Activated naive CD4-positive, alpha-beta T cell treated with anti-CD3 and anti-CD28 coated beads, Interleukin-2, amount 50 U/mL, for 24 hours (primary cell): ENCODE results near the gene HELZ2.
"Not testable (repeated sequence)": the region's sequence is repeated elsewhere in the genome, so short reads cannot be mapped to it uniquely, and the experiment has no call there.

Experiments used
- H3K27ac Mint-ChIP-seq: one replicate; pipeline ENCODE4 v1.8.0; 2021; ENCODE audit warnings: mild to moderate bottlenecking, mixed read lengths
- H3K27me3 Mint-ChIP-seq: one replicate; pipeline ENCODE4 v1.8.0; 2021; ENCODE audit warnings: mixed read lengths
- H3K36me3 Mint-ChIP-seq: one replicate; pipeline ENCODE4 v1.8.0; 2021; ENCODE audit warnings: mixed read lengths
- H3K4me1 Mint-ChIP-seq: one replicate; pipeline ENCODE4 v1.8.0; 2021; ENCODE audit warnings: mixed read lengths
- H3K4me3 Mint-ChIP-seq: one replicate; pipeline ENCODE4 v1.8.0; 2021; ENCODE audit warnings: mild to moderate bottlenecking, mixed read lengths
- H3K9me3 Mint-ChIP-seq: one replicate; pipeline ENCODE4 v1.8.0; 2021; ENCODE audit warnings: mixed read lengths

The HELZ2 gene

DNA sequence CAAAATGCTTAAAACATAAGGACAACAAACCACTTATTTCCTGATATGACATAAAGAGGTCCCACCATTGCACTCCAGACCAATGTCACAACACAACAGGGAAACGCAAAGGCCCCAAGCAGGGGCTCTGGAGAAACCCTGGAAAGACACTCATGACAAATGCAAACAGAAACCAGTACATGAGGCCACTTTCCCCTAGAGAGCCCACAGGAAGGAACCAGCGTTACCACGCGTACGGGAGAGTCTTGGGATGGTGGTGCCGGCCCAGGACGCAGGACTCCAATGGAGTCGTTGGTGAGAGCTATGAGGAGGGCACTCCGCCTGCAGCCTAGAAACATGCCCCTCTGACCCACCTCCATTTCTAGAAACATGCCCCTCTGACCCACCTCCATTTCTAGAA lies 32.6 kb upstream of the HELZ2 start:
- peaks cover 6% of the 10 kb centered on the region for H3K36me3 Mint-ChIP-seq
- H3K4me1 Mint-ChIP-seq: peaks cover 8% of the 10 kb centered on the region

DNA sequence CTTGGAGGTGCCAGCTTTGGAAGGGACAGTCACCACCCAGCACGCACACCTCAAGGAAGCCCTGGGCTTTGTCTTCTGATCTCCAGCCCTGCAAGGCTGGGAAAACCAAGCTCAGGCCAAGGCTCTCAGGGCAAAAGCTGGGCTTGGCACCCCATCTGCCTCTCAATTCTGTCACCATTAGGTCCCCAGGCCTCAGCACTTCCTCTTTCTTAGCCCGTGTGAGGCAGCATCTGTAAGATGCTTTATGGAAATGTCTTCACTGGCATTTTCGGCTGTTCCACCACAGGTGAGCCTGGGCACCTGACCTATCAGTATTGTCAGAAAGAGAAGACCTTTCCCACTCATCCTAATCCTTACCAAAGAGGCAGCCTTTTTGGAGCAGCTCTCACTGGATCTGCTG lies 28.3 kb upstream of the HELZ2 start:
- no peak overlapping the region for H3K4me3 Mint-ChIP-seq
- H3K27me3 Mint-ChIP-seq: no peaks in the 10 kb centered on the region
- H3K4me1 Mint-ChIP-seq: peaks cover 8% of the 10 kb centered on the region
- peaks cover 10% of the 10 kb centered on the region for H3K36me3 Mint-ChIP-seq
- H3K27ac Mint-ChIP-seq: no peak overlapping the region
- no peaks in the 10 kb centered on the region for H3K9me3 Mint-ChIP-seq

More for the DNA sequence above, 32.6 kb upstream of the HELZ2 start:
- H3K9me3 Mint-ChIP-seq: no peaks in the 10 kb centered on the region
- no peak overlapping the region for H3K4me3 Mint-ChIP-seq
- H3K27ac Mint-ChIP-seq: no peak overlapping the region
- H3K27me3 Mint-ChIP-seq: no peaks in the 10 kb centered on the region

DNA sequence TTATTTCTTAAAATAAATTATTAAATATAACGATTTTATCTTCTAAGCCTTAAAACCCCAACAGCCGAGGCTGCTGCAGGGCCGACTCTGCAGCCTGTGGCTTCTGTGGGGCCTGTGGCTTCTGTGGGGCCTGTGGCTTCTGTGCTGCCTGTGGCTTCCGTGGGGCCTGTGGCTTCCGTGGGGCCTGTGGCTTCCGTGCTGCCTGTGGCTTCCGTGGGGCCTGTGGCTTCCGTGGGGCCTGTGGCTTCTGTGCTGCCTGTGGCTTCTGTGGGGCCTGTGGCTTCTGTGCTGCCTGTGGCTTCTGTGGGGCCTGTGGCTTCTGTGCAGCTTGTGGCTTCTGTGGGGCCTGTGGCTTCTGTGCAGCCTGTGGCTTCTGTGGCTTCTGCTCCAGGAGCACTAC lies 27.6 kb upstream of the HELZ2 start:
- H3K9me3 Mint-ChIP-seq, H3K4me3 Mint-ChIP-seq, H3K27me3 Mint-ChIP-seq, H3K4me1 Mint-ChIP-seq, H3K36me3 Mint-ChIP-seq: not testable (repeated sequence)
- peak overlapping the region; percentile 30 for H3K27ac Mint-ChIP-seq

DNA sequence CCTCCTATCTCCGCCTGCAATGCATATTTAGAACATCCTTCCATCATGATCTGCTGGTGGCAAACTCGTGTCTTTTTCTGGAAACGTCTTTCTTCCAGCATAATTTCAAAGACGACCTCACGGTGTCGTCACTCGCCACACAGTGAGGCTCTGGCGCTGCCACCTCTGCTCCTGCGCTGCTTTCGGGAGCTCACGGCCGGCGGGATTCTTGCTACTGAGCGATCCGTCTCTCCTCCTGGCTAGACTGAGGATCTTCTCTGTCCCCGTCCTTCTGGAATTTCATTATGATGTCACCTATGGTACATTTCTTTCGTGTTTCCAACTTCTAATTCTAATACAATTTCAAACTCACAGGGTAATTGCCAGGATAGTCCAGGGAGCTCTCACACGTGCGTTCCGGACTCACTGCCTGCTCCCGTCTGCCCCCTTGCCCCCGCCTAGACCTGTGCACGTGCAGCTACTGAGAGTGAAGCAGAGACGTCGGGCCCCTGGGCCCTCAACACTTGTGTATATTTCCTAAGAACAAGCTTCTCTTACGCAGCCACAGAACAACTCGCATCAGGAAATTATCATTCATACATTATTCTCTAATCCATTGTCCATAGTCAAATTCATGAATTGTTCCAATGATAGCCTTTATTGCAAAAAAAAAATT lies 25.5 kb upstream of the HELZ2 start:
- no peak overlapping the region for H3K4me3 Mint-ChIP-seq
- H3K36me3 Mint-ChIP-seq: peaks cover 12% of the 10 kb centered on the region
- no peaks in the 10 kb centered on the region for H3K9me3 Mint-ChIP-seq
- peaks cover 8% of the 10 kb centered on the region for H3K4me1 Mint-ChIP-seq
- H3K27ac Mint-ChIP-seq: no peak overlapping the region
- H3K27me3 Mint-ChIP-seq: no peaks in the 10 kb centered on the region

DNA sequence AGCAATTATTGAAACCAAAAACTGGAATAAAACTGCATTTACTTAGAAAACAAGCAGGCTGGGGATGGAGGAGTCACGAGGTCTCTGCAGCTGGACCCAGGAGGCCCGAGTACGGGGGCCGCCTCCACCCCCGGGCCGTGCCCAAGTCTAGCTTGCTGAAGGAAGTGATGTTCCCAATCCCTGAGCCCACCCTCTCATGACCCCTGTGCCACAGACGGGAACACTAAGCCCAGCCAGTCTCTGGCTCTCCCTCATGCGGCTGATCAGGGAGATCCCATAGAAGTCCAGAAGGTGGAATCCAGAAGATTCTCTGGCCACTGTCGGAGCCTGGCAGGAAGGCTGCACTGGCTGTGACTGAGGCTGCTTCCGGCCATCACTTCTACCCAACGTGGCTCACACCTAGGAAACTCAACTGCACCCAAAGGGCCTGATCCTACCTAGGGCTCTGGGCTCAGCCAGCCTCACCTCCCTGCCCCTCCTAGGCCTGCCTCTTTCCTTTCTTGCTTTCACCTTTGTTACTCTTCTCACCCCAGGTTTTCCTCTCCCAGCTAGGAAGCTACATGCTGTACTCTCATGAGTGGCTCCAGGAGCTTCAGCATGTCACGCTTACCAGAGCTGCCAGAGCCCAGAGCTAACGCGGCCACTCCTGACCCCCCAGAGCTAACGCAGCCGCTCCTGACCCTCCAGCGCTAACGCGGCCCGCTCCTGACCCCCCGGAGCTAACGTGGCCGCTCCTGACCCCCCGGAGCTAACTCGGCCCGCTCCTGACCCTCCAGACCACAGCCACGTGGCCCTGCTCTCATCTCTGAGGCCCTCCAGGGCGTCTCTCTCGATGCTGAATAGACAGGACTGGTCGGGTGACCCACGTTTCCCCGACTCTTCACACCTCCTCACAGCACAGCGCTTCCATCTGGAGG lies 24.7 kb upstream of the HELZ2 start:
- peaks cover 8% of the 10 kb centered on the region for H3K4me1 Mint-ChIP-seq
- no peaks in the 10 kb centered on the region for H3K9me3 Mint-ChIP-seq
- H3K27me3 Mint-ChIP-seq: no peaks in the 10 kb centered on the region
- H3K36me3 Mint-ChIP-seq: peaks cover 12% of the 10 kb centered on the region
- no peak overlapping the region for H3K27ac Mint-ChIP-seq
- no peak overlapping the region for H3K4me3 Mint-ChIP-seq

DNA sequence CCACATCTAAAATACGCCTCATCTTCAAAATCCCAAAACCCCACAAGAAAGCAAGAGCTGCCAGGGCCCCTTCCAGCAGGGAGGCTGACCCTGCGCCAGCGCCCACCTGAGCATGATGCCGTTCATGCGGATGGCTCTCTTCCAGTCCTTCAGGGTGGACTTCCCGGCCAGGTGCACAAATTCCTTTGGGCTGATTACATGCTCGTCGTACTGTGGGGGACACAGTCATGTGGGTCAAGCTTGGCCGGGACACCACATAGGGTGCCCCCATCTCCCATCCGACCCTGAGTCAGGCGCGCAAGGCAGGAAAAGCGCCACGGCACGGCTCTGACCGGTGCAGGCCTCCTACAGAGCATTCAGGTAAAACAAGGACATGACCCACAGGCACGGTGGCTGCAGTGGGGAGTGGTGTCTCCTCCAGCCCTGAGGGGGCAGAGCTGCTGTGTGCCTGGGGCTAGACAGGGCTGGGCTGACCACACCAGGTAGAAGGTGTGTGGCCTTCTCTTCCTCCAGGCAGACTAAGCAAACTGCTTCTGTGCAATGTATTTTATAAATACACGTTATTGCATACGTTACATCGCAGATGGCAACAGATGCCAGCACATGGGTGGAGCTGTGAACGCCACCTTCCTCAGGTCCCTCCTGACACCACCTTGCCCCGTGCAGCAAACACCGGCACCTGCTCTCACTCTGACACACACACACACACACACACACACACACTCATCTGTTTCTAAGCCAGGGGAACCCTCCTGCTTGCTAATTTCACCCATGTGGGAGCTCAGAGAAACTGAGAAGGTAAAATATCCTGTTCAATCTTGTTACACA lies 23.8 kb upstream of the HELZ2 start:
- no peak overlapping the region for H3K27ac Mint-ChIP-seq
- no peaks in the 10 kb centered on the region for H3K27me3 Mint-ChIP-seq
- no peaks in the 10 kb centered on the region for H3K9me3 Mint-ChIP-seq
- H3K36me3 Mint-ChIP-seq: peaks cover 16% of the 10 kb centered on the region
- no peak overlapping the region for H3K4me3 Mint-ChIP-seq
- H3K4me1 Mint-ChIP-seq: peaks cover 5% of the 10 kb centered on the region

DNA sequence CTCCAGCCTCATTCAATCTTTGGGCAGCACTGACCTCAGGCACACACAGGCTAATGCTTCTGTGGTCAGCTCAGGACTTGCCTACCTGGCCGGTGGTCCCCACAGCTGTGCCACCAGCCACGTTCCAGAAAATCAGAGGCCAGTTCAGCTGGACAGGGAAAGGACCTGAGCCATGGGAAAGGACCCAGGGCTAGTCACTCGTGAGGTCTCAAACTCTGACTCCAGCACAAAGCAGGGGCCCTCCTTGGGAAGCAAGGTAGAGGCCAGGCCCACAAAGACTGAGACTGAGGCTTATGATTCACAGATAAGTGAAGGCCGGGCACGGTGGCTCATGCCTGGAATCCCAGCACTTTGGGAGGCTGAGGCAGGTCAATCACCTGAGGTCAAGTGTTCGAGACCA lies 22.4 kb upstream of the HELZ2 start:
- no peaks in the 10 kb centered on the region for H3K27me3 Mint-ChIP-seq
- no peaks in the 10 kb centered on the region for H3K4me1 Mint-ChIP-seq
- no peak overlapping the region for H3K4me3 Mint-ChIP-seq
- H3K9me3 Mint-ChIP-seq: no peaks in the 10 kb centered on the region
- H3K27ac Mint-ChIP-seq: no peak overlapping the region
- H3K36me3 Mint-ChIP-seq: peaks cover 12% of the 10 kb centered on the region

DNA sequence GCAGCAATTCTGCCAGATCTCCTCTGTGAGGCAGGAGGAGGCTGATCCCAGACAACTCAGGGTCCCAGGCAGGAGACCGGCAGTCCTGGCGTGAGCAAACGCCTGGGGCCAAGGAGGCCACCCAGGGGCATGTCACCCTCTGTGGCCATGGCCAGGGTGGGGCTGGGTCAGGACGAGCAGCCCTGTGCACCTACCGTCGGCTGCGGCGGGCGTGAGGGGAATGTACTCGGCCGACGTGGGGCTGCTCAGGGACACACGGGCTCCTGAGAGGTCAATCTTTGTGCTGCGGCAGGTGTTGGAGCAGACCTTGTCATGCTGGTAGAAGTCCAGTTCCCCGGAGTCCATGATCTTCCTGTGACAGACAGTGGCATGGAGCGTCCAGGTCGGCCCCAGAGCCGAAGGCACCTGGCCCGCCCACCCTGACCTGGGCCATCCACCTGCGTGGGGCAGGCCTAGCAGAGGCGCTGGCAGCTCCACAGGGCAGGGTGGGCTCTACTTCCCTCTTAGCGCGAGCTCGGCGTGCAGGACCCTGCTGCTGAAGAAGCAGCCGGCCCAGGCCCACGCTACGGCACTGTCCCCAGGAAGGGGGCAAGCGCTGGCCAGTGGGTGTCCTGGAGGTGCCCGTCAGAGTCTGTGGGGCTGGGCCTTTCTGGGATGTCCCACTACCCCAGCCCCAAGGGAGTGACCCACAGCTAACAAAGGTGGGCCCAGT lies 21.5 kb upstream of the HELZ2 start:
- H3K27me3 Mint-ChIP-seq: no peaks in the 10 kb centered on the region
- H3K36me3 Mint-ChIP-seq: peaks cover 14% of the 10 kb centered on the region
- no peak overlapping the region for H3K27ac Mint-ChIP-seq
- H3K4me1 Mint-ChIP-seq: no peaks in the 10 kb centered on the region
- H3K4me3 Mint-ChIP-seq: no peak overlapping the region
- H3K9me3 Mint-ChIP-seq: no peaks in the 10 kb centered on the region

DNA sequence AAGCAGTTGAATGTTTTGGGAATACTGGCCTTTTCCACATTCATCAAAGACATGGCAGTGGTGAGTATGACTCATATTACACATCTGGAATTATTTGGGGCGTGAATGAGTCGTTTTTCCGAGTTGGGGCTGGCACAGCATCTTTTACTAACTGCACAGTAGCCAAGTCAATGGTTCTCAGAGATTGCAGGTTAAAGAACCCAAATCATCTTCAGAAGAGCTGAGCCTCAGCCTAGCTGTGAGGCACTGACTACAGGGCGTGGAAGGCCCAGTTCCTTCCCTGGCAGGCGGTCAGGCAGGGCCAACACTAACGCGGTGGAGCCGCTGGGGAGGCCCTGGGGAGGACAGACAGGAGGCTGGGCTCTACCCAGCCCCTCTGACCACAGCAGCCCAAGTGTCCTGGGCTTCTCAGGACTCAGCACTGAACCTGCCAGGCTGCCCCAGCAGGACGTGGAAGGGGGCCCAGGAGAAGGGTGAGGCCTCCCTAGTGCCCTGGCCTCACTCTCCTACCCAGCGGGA lies 20.1 kb upstream of the HELZ2 start:
- Mint-ChIP-seq H3K27ac (no peak overlapping the region), H3K9me3 (no peaks in the 10 kb centered on the region), H3K4me3 (no peak overlapping the region), H3K4me1 (no peaks in the 10 kb centered on the region), H3K27me3 (no peaks in the 10 kb centered on the region), H3K36me3 (peaks cover 13% of the 10 kb centered on the region)

DNA sequence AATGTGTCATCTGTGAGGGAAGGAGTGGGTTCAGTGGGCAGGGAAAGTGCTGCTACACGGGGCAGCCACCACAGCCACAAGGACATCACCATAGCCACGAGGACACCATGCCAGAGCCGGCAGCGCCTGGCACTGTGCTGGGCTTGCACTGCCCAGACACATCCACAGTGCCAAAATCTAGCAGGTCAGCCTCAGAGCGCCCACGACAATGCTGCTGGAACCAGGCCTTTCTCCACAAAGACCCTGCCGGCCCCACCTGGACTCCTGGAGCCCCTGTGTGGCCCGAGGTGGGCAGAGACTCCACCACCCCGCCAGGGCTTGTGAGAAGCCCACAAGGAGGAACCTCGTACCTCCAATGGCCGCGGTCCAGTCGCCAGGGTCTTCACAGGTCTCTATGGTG lies 18.6 kb upstream of the HELZ2 start:
- no peaks in the 10 kb centered on the region for H3K27me3 Mint-ChIP-seq
- peaks cover 9% of the 10 kb centered on the region for H3K4me1 Mint-ChIP-seq
- no peaks in the 10 kb centered on the region for H3K9me3 Mint-ChIP-seq
- peaks cover 14% of the 10 kb centered on the region for H3K36me3 Mint-ChIP-seq
- no peak overlapping the region for H3K27ac Mint-ChIP-seq
- no peak overlapping the region for H3K4me3 Mint-ChIP-seq

DNA sequence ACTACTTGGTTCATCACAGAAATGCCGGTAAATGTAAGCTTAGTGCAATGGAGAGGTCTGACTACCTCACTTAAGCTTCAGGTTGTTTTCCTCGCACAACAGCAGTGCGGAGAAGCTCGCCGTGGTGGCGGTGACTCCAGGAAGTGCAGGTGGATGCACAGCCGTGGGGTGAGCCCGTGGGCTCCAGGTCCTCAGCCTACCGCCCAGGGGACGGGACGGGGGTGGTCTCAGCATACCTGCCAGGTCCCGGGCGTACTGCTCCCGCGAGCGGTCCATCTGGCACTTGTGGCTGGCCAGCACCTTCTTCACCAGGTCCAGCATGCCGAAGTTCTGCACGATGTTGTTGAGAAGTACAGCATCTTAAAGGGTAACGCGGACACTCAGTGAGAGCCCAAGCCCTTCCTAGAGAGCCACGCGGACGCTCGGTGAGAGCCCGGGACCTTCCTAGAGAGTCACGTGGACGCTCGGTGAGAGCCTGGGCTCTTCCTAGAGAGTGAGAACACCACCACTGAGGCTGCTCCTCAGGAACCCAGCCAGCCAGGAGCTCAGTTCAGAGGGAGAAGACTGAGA lies 17.8 kb upstream of the HELZ2 start:
- Mint-ChIP-seq H3K27me3 (no peaks in the 10 kb centered on the region), H3K4me1 (peaks cover 15% of the 10 kb centered on the region), H3K4me3 (no peak overlapping the region), H3K27ac (no peak overlapping the region), H3K36me3 (peaks cover 14% of the 10 kb centered on the region), H3K9me3 (no peaks in the 10 kb centered on the region)

DNA sequence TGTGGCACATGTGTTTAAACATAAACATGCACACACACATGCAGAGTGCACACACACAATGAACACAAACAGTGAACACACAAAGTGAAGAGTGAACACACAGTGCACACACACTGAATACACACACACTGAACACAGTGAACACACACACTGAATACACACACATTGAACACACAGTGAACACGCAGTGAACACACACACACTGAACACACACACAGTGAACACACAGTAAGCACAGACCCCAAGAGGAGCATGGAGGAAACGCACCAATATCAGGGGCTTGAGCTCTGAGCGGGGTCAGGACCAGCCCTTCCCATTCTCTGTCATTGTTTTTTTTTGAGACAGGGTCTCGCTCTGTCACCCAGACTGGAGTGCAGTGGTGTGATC lies 17.1 kb upstream of the HELZ2 start:
- Mint-ChIP-seq H3K4me1 (peaks cover 15% of the 10 kb centered on the region), H3K36me3 (peaks cover 14% of the 10 kb centered on the region), H3K27me3 (no peaks in the 10 kb centered on the region), H3K4me3 (no peak overlapping the region), H3K27ac (no peak overlapping the region), H3K9me3 (no peaks in the 10 kb centered on the region)

DNA sequence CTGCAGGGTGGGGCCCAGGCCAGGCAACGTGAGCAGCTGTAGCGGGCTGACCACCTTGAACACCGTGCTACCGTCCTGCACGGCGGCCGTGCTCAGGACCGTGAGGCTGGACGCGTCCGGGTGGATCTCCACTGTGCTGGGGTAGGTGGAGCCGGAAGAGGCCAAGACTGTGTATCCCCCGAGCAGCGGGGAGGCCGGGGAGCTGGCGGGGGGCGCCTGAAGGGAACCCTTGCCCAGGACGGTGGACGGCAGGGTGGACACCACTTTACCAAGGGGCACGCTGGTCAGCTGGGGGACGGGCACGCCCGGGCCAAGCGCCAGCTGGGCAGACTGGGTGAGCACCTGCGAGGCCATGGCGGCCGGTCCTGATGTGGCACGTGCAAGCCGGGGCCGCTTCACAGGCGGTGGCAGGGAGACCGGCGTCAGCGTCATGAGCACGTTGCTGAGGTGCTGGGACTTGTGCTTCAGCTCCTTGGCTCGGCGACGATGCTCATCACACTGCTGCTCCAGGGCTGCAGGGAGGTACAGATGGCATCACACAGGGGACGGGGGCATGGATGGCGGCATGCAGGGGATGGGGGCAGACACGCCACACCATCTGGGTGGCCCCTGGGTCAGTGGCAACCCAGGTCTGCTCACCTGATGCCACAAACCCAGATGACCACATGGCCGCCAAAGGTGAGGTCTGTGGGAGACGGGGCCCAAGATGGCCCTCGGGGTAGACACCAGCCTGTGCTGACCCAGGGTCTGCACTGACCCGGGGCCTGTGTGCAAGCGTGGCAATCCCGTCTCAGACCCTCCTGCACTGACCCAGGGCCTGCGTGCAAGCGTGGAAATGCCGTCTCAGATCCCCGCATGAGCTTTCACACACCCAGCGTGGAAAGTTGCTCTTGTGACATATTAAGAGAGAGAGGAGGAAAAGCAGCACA lies 16.4 kb upstream of the HELZ2 start:
- Mint-ChIP-seq H3K27me3 (no peaks in the 10 kb centered on the region), H3K9me3 (no peaks in the 10 kb centered on the region), H3K4me3 (no peak overlapping the region), H3K4me1 (peaks cover 19% of the 10 kb centered on the region), H3K27ac (no peak overlapping the region), H3K36me3 (peaks cover 14% of the 10 kb centered on the region)
